Calu3 (cell line): ENCODE data around the gene PICK1. TPM values are rescaled to one million over a fixed set of nuclear protein-coding genes. Genes with fewer than 3 reads are reported as not detected.

Experiments used
- BruUV-seq: library from RNA; stranded (reverse); fragments of 400-500 nt; replicated peaks from 2 replicates; lab custom pipeline; 2021; lab: Mats Ljungman, UMichigan
- CTCF ChIA-PET: fragments of 300-600 bp; sonication (Branson Sonifier 250); formaldehyde crosslinking; loops from one replicate; lab custom pipeline; 2022; ENCODE audit warnings: antibody characterized with exemption; lab: Charles Lee
- DNase-seq: peaks from one replicate; pipeline ENCODE4 v3.0.0; 2022
- H3K27ac Mint-ChIP-seq: one replicate; pipeline ENCODE4 v1.8.0; 2022; ENCODE audit warnings: mixed read lengths; ENCODE audit not compliant: unreplicated experiment
- H3K27me3 Mint-ChIP-seq: one replicate; pipeline ENCODE4 v1.8.0; 2022; ENCODE audit warnings: mixed read lengths; ENCODE audit not compliant: unreplicated experiment
- H3K36me3 Mint-ChIP-seq: one replicate; pipeline ENCODE4 v1.8.0; 2022; ENCODE audit warnings: mild to moderate bottlenecking, moderate library complexity, mixed read lengths; ENCODE audit not compliant: insufficient read depth, unreplicated experiment
- H3K4me1 Mint-ChIP-seq: one replicate; pipeline ENCODE4 v1.8.0; 2022; ENCODE audit warnings: mild to moderate bottlenecking, low read depth, mixed read lengths; ENCODE audit not compliant: unreplicated experiment
- H3K4me3 Mint-ChIP-seq: one replicate; pipeline ENCODE4 v1.8.0; 2022; ENCODE audit warnings: mild to moderate bottlenecking, low read depth, moderate library complexity, mixed read lengths; ENCODE audit not compliant: unreplicated experiment
- H3K9me3 Mint-ChIP-seq: one replicate; pipeline ENCODE4 v1.8.0; 2022; ENCODE audit warnings: low read depth, mixed read lengths; ENCODE audit not compliant: unreplicated experiment
- CTCF ChIP-seq: fragments of 200-600 bp; IDR thresholded peaks from one replicate; pipeline ENCODE4 v1.8.0; 2022; ENCODE audit warnings: antibody characterized with exemption; ENCODE audit not compliant: unreplicated experiment
- intact Hi-C: fragments of 100-400 bp; cut with micrococcal nuclease; formaldehyde crosslinking; loops from one replicate; pipeline ENCODE4 v1.10.0; 2022; ENCODE audit not compliant: unreplicated experiment
- total RNA-seq: library from RNA; stranded (reverse); gene quantifications from 2 replicates; pipeline ENCODE4 v1.2.3, GENCODE V29; 2022

The PICK1 gene
- total RNA-seq, 1 experiment from 2014 or later, result 54.2 TPM

GRCh38 chr22:38108561-38109319, 51.5 kb downstream of the PICK1 start:
- CTCF ChIA-PET, result no interaction called here
- H3K27me3 Mint-ChIP-seq, result no peaks in the 10 kb centered on the region
- H3K36me3 Mint-ChIP-seq, result peaks cover 80% of the 10 kb centered on the region
- intact Hi-C loops, result no loop called here
- H3K4me1 Mint-ChIP-seq, result peaks cover 52% of the 10 kb centered on the region
- H3K9me3 Mint-ChIP-seq, result no peaks in the 10 kb centered on the region
- H3K4me3 Mint-ChIP-seq, result peak overlapping the region; percentile 79
- BruUV-seq, result no TSS peak
- TF ChIP-seq CTCF, result no peak
- no peak for DNase-seq
- peak overlapping the region; percentile 51 for H3K27ac Mint-ChIP-seq

- intact Hi-C loops, result loop anchor here (10.0 kb wide), 1 partner anchor 55 kb away; no protein-coding TSS in a partner anchor
- H3K4me3 Mint-ChIP-seq, result peak overlapping the region; percentile 79
- peaks cover 56% of the 10 kb centered on the region for H3K4me1 Mint-ChIP-seq
- BruUV-seq, result no TSS peak
- no peak for DNase-seq
- no peak for TF ChIP-seq CTCF
- H3K9me3 Mint-ChIP-seq, result no peaks in the 10 kb centered on the region
- CTCF ChIA-PET, result no interaction called here
- no peaks in the 10 kb centered on the region for H3K27me3 Mint-ChIP-seq
- H3K27ac Mint-ChIP-seq, result peak overlapping the region; percentile 87
- H3K36me3 Mint-ChIP-seq, result peaks cover 76% of the 10 kb centered on the region
Measured at GRCh38 chr22:38109371-38110001, 52.3 kb downstream of the PICK1 start.

- Mint-ChIP-seq H3K9me3 (no peaks in the 10 kb centered on the region), H3K4me3 (peak within 1 kb of the TSS; percentile 79), H3K27ac (peak within 1 kb of the TSS; percentile 87), H3K36me3 (peaks cover 70% of the 10 kb centered on the region), H3K27me3 (no peaks in the 10 kb centered on the region), H3K4me1 (peaks cover 63% of the 10 kb centered on the region)
- no peak for TF ChIP-seq CTCF
- BruUV-seq, result TSS peak; percentile 53
- intact Hi-C loops, result loop anchor here (10.0 kb wide), 1 partner anchor 55 kb away; no protein-coding TSS in a partner anchor
- DNase-seq, result peak; percentile 82
- CTCF ChIA-PET, result interaction anchor here (0.5 to 1.5 kb wide), 6 partner anchors 54 to 219 kb away, joined by 3 to 8 read pairs (median 5); partner anchors contain the start of gene PLA2G6
Measured at GRCh38 chr22:38110008-38110862, 53.0 kb downstream of the PICK1 start, which contains the start of gene BAIAP2L2. BAIAP2L2 (minus strand) TSS chr22:38110684; CDS start chr22:38110525, 159 bp downstream.
